Neural cell (in vitro differentiated cells): ENCODE results near the gene SPOP. TPM values are rescaled to one million over a fixed set of nuclear protein-coding genes. Genes with fewer than 3 reads are reported as not detected.
"Not testable (repeated sequence)": the region's sequence is repeated elsewhere in the genome, so short reads cannot be mapped to it uniquely, and the experiment has no call there.

ENCODE experiments used
- H2AFZ ChIP-seq: fragments of 200-600, 300-800 bp; sonication (generic), shearing (Covaris generic); 2 replicates; pipeline ENCODE4 v1.6.0; 2014; ENCODE audit warnings: low read depth, mild to moderate bottlenecking, antibody characterized with exemption, low read length, moderate library complexity
- H3F3A ChIP-seq: fragments of 200-600 bp; shearing (Covaris generic); 2 replicates; pipeline ENCODE4 v1.6.1; 2016; ENCODE audit warnings: mild to moderate bottlenecking, moderate library complexity, mixed read lengths, antibody characterized with exemption, low read length; ENCODE audit not compliant: insufficient read depth, poor library complexity, severe bottlenecking
- H3K27ac ChIP-seq: fragments of 200-600, 300-800 bp; sonication (generic), shearing (Covaris generic); 2 replicates; pipeline ENCODE4 v1.5.1; 2014; ENCODE audit warnings: mild to moderate bottlenecking, low read length, moderate library complexity
- H3K27me3 ChIP-seq: fragments of 300-800, 200-600 bp; sonication (generic), shearing (Covaris generic); 2 replicates; pipeline ENCODE4 v1.6.0; 2014; ENCODE audit warnings: mild to moderate bottlenecking, low read depth, low read length, moderate library complexity; ENCODE audit not compliant: insufficient read depth
- H3K36me3 ChIP-seq: fragments of 300-800, 200-600 bp; sonication (generic), shearing (Covaris generic); 2 replicates; pipeline ENCODE4 v1.5.1; 2014; ENCODE audit warnings: mild to moderate bottlenecking, antibody characterized with exemption, low read length, moderate library complexity; ENCODE audit not compliant: insufficient read depth
- H3K4me2 ChIP-seq: fragments of 300-800, 200-600 bp; sonication (generic), shearing (Covaris generic); 2 replicates; pipeline ENCODE4 v1.6.0; 2014; ENCODE audit warnings: mild to moderate bottlenecking, low read length
- H3K4me3 ChIP-seq: fragments of 300-800, 200-600 bp; sonication (generic), shearing (Covaris generic); 2 replicates; pipeline ENCODE4 v1.5.1; 2014; ENCODE audit warnings: mild to moderate bottlenecking, low read length, moderate library complexity
- H3K79me2 ChIP-seq: fragments of 200-600 bp; shearing (Covaris generic); replicated peaks from 2 replicates; pipeline ENCODE4 v1.6.0; 2014; ENCODE audit warnings: mild to moderate bottlenecking, low read length, moderate library complexity; ENCODE audit not compliant: insufficient read depth
- H3K9ac ChIP-seq: fragments of 300-800, 200-600 bp; sonication (generic), shearing (Covaris generic); 2 replicates; pipeline ENCODE4 v1.6.1; 2016; ENCODE audit warnings: mild to moderate bottlenecking, low read length, mixed read lengths
- H3K9me2 ChIP-seq: fragments of 200-600 bp; shearing (Covaris generic); 2 replicates; pipeline ENCODE4 v1.6.1; 2016; ENCODE audit warnings: mild to moderate bottlenecking, low read length, mixed read lengths; ENCODE audit not compliant: insufficient read depth
- H3K9me3 ChIP-seq: fragments of 200-600, 300-800 bp; sonication (generic), shearing (Covaris generic); 2 replicates; pipeline ENCODE4 v1.6.1; 2016; ENCODE audit warnings: mild to moderate bottlenecking, mixed run types, low read length, moderate library complexity, mixed read lengths
- H4K20me1 ChIP-seq: fragments of 200-600 bp; shearing (Covaris generic); 2 replicates; pipeline ENCODE4 v1.6.1; 2016; ENCODE audit warnings: mild to moderate bottlenecking, mixed run types; ENCODE audit not compliant: insufficient read depth
- CTCF ChIP-seq: fragments of 450-650 bp; IDR thresholded peaks from 2 replicates; pipeline ENCODE4 v1.5.1; 2014; ENCODE audit warnings: antibody characterized with exemption, mild to moderate bottlenecking, moderate library complexity; ENCODE audit not compliant: poor library complexity, severe bottlenecking
- EP300 ChIP-seq: fragments of 450-650 bp; conservative IDR thresholded peaks from 2 replicates; pipeline ENCODE4 v1.6.1; 2014; ENCODE audit warnings: antibody characterized with exemption, mild to moderate bottlenecking, moderate library complexity; ENCODE audit not compliant: poor library complexity, severe bottlenecking
- EZH2 ChIP-seq: fragments of 200-600, 300-800 bp; shearing (Covaris generic), sonication (generic); IDR thresholded peaks from 2 replicates; pipeline ENCODE4 v1.6.1; 2014; ENCODE audit warnings: antibody characterized with exemption, low read length, borderline replicate concordance, mild to moderate bottlenecking; ENCODE audit not compliant: insufficient read depth, poor library complexity, severe bottlenecking
- MXI1 ChIP-seq: fragments of 450-650 bp; conservative IDR thresholded peaks from 2 replicates; pipeline ENCODE4 v1.6.1; 2014; ENCODE audit warnings: antibody characterized with exemption, mild to moderate bottlenecking; ENCODE audit not compliant: poor library complexity, severe bottlenecking
- POLR2AphosphoS5 ChIP-seq: IDR thresholded peaks from 2 replicates; pipeline ENCODE4 v1.6.1; 2012
- RAD21 ChIP-seq: fragments of 450-650 bp; conservative IDR thresholded peaks from 2 replicates; pipeline ENCODE4 v1.6.1; 2014; ENCODE audit warnings: antibody characterized with exemption, mild to moderate bottlenecking, moderate library complexity
- REST ChIP-seq: IDR thresholded peaks from 2 replicates; pipeline ENCODE4 v1.6.1; 2012; ENCODE audit warnings: borderline replicate concordance
- SMC3 ChIP-seq: fragments of 450-650 bp; conservative IDR thresholded peaks from 2 replicates; pipeline ENCODE4 v1.6.1; 2014; ENCODE audit warnings: antibody characterized with exemption, mild to moderate bottlenecking, moderate library complexity; ENCODE audit not compliant: poor library complexity
- TAF1 ChIP-seq: IDR thresholded peaks from 2 replicates; pipeline ENCODE4 v1.6.1; 2012; ENCODE audit warnings: low read depth
- polyA plus RNA-seq: library from polyadenylated mRNA; depleted of rRNA; stranded (reverse); fragments of >200 nt; gene quantifications from 2 replicates; pipeline ENCODE4 v1.2.3, GENCODE V29; 2014

SPOP gene
- polyA plus RNA-seq, 1 donor from 2014 or later, result 71.9 TPM

GRCh38 chr17:49647256-49647585 lies 30.7 kb downstream of the SPOP start:
- no peaks in the 10 kb centered on the region for H3F3A ChIP-seq
- no peak for TF ChIP-seq MXI1
- TF ChIP-seq EP300, result no peak
- TF ChIP-seq POLR2AphosphoS5, result no peak
- TF ChIP-seq EZH2, result no peak
- TF ChIP-seq SMC3, result no peak
- no peak for TF ChIP-seq TAF1
- TF ChIP-seq RAD21, result no peak
- no peak for TF ChIP-seq CTCF
- TF ChIP-seq REST, result no peak
- no peaks in the 10 kb centered on the region for H3K27me3 ChIP-seq
- no peak overlapping the region for H3K9ac ChIP-seq
- no peaks in the 10 kb centered on the region for H3K9me2 ChIP-seq
- peaks cover 37% of the 10 kb centered on the region for H3K79me2 ChIP-seq
- H3K4me2 ChIP-seq, result no peak overlapping the region
- H2AFZ ChIP-seq, result no peak overlapping the region
- no peak overlapping the region for H3K4me3 ChIP-seq
- H3K9me3 ChIP-seq, result no peaks in the 10 kb centered on the region
- no peaks in the 10 kb centered on the region for H4K20me1 ChIP-seq
- no peak overlapping the region for H3K27ac ChIP-seq
- no peaks in the 10 kb centered on the region for H3K36me3 ChIP-seq

DNA sequence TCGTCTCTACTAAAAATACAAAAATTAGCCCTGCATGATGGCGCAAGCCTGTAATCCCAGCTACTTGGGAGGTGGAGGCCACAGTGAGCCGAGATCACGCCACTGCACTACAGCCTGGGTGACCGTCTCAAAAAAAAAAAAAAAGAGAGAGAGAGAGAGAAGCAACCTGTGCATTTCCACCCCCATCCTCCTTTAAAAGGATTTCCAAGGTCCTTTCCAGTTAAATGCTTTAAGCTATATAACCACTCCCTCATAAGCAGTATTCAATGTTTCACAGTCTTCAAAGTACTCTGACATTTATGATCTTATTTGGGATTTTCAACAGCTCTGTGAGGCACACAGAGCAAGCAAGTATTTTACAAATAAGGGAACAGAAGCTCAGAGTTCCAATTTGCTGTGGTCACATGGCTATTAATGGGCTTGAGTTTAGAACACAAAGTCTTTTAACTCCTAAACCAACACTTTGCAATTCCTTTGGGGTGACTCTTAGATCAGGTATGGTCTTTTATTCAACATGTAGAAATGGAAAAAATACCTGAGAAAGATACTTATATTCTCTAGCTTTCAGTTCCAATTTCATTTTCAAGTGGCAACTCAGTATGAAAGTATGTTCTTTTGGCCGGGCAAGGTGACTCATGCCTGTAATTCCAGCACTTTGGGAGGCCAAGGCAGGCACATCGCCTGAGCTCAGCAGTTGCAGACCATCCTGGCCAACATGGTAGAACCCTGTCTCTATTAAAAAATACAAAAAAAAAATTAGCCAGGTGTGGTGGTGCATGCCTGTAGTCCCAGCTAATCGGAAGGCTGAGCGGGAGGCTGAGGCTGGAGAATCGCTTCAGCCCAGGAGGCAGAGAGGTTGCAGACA lies 31.3 kb downstream of the SPOP start:
- Histone ChIP-seq H3K27ac (no peak overlapping the region), H3F3A (no peaks in the 10 kb centered on the region), H3K79me2 (peaks cover 32% of the 10 kb centered on the region), H3K36me3 (no peaks in the 10 kb centered on the region), H3K27me3 (no peaks in the 10 kb centered on the region), H3K9me3 (no peaks in the 10 kb centered on the region), H3K9me2 (no peaks in the 10 kb centered on the region), H3K4me2 (no peak overlapping the region), H4K20me1 (no peaks in the 10 kb centered on the region), H2AFZ (no peak overlapping the region), H3K4me3 (no peak overlapping the region), H3K9ac (no peak overlapping the region)
- no peak for TF ChIP-seq REST
- TF ChIP-seq POLR2AphosphoS5, result no peak

GRCh38 chr17:49646056-49646390 lies 31.9 kb downstream of the SPOP start:
- not testable (repeated sequence) for H3K9me2 ChIP-seq, H3K36me3 ChIP-seq, H3K9ac ChIP-seq, H3K9me3 ChIP-seq, H3K27ac ChIP-seq, H3F3A ChIP-seq, H2AFZ ChIP-seq, H3K4me3 ChIP-seq, H3K4me2 ChIP-seq, H3K27me3 ChIP-seq, H4K20me1 ChIP-seq
- H3K79me2 ChIP-seq, result peaks cover 34% of the 10 kb centered on the region
